ENCODE data around the gene BTG2.

Gene BTG2

DNA sequence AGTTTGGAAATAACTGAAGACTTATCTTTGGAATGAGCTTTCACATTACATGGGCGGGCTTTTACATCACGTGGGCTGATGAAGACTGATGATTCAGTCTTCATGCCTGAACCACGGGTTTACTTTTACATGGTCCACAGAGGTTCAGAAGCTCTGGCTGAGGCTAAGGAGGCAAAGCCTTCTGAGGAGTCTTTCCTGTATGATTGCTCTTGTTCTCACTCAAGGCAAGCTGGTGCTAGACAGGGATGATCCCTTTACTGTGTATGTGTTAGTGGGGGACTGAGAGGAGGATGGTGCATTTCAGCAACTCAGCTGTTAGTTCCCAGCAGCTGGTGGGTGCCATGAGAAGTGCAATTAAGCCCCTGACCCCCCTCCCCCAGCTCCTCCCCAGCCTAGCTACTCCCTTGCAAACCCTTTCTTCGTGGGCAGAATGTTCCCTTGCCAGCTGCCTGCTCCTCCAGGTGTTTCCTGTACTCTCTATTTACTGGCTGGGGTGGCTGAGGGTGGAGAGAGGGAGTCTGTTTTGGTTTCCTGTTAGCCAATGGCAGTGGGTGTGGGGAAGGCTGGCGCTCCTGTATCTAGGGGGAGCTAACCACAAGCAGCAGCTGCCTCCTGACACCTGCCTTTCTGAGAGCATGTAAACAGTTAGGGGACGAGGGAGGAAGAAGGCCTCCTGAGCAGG lies 15.4 kb downstream of the BTG2 start:
- peak; percentile 89 for DNase-seq

DNA sequence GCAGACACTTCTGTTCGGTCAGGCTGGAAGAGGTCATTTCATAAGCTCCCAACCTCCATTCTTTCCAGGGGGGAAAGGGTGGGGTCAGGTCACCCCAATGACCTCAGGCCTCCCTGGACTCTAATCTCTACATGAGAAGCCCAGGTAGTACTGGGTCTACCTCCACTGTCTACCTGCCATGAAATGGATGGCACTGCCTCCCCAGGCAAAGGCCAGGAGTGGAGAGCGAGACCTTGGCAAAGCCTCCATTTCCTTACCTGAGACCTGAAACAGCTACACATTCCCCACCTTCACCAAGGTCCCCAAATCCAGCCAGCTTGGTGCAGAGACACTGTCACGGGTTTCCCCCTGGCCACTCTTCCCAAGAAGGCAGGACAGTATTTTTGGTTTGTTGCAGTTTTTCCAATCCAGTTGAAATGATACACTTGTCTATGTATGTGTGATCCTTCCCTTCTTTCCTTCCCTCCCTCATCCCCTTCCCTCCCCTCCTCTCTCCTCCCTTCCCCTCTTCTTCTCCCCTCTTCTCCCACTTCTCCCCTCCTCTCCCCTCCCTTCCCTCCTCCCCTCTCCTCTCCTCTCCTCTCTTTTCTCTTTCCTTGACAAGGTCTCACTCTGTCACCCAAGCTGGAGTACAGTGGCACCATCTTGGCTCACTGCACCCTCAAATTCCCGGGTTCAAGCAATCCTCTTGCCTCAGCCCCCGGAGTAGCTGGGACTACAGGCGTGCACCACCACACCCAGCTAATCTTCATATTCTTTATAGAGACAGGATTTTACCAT lies 16.1 kb downstream of the BTG2 start:
- no peak for DNase-seq

DNA sequence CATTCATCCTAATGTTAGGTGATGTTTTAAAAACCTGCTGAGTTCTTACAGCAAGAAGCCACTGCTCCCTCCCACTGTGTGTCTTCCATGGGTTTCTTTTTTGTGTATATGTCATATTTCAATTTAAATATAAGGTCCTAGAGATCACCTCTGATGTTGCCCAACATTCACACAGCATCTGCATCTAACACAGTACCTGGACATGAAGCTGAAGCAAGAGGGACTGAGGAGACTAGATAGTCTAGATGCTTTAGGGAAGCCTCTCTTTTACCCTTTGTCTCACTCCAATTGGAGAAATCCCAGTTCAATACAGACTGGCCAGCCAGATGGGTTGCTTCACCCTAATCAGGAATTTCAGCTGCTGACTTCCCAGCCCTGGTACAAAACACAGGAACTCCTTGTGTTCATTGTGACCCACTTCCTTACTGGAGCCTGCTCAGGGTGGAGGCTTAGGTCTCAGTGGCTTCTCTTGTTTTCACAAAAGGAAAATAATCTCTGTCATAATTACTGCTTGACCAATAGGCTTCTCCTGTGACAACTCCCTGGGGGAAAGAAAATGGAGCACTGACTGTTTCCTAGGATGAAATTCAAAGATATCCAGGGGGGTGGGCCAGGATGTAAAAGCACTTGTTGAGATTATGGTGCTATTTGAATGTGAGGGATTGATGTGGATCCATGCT lies 17.3 kb downstream of the BTG2 start:
- no peak for DNase-seq

DNA sequence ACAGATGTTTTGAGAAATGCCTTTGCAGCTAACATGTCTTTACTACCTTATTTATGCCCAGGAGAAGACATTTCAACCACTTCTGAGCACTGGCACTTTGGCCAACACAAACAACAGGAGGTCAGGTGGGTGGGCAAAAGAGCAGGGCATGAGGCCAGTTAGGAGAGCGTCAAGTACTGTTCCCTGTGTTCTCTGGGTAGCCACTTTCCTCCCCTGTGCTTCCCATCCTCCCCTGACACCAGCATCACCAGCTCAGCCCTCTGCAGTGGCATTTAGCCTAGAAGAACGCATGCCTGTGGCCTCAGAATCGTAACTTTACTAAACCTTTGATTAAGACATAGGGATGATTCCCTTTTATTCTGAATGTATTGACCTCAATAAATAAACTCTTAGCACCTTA lies 18.3 kb downstream of the BTG2 start:
- DNase-seq: no peak

DNA sequence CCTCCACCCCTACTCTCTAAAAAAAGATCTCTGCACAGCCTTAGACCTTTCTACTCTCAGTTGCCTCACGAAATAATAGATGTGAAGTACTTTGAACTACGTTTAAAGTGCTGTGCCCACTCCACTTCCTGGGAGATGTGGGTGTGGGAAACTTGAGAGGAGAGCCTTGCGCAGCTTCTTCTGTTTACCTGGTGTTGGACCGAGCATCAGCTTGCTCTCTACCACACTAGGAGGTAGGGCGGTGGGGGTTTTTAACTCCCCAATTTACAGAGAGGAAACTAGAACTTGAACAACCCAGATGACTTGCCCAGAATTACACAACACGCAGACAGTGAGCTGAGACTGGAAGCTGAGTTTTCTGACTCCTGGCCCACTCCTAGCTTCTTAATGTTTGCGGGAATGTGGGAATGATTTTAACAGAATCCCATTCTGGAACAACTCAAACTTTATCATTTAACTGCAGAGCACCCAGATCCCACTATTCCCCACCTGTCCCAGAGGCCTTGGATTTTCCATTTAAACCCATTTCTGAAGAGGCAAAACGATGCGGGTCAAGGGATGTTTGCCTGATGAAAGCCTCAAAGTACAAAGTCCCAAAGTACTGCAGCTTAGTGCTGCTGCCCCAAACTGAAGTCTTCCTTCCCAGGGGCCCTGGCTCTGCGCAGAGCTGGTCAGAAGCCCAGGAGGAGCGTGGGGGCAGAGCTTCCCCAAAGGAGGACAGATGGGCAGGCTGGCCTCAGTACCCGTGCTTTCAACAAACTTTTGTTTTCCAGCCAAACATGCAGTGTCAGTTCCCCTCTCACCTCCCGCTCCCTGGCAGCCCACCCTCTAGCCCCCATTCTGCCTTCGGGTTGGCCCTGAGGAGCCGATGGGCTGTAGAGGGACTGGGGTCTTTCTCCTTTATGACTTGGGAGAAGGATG lies 19.0 kb downstream of the BTG2 start:
- DNase-seq: peak; percentile 76

DNA sequence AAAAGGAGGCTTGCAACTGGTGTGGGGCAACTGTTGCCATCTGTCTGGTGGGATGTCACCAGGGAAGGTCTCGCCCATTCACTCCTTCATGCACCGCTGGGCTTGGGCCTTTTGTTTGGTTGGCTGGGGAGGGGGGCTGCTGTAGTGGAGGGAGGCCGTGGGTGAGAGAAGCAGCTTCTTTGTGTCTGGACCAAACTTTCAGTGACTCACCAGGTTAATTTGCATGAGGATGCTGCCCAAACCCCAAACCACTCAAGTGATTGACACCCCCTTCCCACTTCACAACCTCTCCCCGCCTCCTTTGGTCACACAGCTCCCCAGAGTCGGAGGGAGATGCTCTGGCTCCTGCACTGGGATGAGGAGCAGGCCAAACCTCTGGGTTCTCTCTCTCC lies 19.7 kb downstream of the BTG2 start:
- DNase-seq: peak; percentile 76

DNA sequence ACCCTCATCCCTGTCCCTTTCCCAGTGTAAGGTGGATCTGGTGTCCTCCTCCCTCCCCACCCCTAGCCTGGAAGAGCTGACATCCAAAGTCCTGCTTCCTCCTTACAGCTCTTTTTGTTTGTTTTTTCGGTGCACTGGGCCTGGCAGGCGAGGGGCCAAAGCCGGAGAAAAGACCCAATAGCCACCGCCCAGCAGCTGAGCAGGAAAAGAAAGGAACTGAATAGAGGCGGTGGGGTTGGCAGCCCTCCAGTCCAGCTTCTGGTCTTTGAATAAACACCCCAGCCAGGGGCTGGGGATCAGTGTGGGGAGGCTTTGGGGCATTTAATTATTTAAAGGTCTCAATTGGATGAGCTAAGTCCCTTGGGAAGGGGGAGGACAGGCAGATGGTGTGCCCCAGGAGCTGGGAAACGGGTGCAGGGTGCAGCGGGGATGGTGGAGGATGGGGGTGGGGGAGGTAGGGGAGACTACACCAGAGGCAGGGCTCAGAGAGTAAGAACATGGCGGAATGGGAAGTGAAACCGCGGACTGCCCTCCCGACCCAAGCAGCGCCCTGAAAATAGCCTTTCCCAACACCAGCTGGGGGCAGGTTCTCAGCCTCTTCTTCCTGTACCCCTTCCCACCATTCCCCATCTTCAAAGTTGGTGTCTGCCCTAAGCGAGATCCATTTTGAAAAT lies 20.2 kb downstream of the BTG2 start:
- DNase-seq: no peak

DNA sequence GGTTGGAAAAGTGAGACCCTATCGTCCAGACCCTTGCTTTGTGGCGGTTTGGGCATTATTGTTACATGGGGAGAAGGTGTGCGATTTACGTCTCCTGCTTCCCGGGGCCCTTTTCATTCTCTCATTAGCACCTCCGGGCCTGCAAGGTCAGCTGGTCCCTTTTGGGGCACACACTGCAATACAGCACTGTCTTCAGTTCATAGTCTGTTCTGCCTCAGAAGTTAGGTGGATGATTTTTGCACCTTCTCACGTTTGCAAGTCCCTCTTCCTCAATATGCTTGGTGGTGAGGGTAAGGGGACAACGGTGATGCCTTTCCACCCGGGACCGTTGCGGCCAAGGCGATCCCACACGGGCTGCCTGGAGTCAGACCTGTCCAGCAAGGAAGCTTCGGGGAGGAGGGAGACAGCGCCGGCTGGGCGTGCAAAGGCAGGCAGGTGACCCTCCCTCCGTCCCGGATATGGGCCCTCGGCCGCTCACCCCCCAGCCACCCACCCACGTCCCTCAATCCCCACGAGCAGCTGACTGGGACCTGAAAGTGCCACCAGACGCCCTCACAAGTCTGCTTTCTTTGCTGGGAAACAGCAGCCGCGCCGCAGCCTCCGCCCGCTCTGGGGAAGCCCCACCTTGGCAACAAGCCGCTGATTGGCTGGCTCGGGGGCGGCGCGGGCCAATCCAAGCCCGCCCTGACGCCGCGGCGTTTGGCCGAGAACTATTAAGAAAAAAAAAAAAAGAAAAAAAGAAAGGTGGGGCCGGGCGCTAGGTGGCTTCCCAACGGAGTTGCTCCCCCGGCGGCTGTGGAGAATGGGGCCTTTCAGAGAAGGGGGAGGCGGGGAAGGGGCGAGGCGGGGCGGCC lies 21.7 kb downstream of the BTG2 start:
- peak; percentile 96 for DNase-seq

DNA sequence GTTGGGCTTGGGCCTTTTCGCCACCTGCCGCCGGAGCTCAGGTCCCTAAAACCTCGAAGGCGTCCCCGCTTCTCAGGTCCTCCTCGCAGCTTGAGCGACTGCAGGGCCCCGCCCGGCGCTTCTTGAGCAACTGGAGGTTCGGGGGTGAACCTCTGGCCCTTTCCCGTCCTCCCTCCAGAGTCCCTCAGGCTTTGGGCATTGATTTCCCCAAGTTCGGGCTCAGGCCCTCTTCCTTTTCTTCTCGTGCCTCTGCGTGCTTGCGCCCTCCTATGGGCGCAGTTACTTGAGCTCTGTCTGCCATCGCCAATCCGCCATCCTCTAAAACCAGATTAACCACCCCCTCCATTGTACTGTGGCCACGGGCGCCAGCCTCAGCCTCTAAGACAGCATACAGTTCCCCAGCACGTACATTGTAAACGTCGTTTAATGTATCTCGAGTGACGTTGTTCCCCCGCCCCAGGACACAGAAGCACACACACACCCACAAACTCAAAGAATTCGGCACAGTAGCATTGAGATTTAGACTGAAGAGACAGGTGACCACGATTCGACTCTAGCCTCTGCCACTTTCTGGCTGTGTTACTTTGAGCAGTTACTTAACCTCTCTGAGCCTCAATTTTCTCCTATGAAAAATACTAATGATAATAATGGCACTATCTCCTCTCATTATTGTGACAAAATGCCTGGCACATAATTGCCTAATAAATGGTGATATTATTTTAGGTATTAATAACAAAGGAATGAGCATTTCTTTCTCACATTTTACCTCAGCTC lies 22.6 kb downstream of the BTG2 start:
- DNase-seq: peak; percentile 77

DNA sequence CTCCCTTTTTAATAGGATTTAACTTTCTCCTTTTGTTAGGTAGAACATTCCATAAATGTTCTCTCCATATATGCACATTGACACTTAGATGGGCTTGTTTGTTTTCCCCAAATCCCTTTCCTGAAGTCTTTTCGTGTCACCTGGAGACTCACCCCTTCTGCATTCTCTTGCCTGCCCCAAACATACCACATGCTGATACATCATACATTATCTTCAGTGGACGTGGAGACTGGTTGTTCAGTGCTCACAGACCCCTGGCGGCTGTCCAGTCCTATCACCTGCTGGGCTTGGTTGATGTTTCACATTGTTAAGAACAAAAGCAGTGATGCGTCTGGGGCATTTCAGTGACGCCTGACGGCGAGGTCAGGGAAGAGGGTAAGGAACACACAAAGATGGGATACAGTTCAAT lies 23.4 kb downstream of the BTG2 start:
- no peak for DNase-seq

DNA sequence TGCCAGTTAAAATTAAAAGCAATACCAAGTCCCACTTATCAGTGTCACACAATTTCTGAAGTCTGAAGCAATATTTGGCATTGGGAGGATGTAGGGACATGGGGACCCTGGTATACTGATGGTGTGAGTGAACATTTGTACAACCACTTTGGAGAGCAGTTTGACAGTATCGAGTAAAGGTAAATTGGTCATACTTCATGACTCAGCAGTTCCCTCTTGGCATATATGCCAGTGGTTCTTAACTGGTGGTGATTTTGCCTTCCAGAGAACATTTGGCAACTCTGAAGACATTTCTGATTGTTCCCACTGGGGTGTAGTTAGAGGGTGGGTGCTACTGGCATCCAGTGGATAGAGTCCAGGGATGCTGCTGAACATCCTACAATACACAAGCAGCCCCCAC lies 25.9 kb downstream of the BTG2 start:
- no peak for DNase-seq

DNA sequence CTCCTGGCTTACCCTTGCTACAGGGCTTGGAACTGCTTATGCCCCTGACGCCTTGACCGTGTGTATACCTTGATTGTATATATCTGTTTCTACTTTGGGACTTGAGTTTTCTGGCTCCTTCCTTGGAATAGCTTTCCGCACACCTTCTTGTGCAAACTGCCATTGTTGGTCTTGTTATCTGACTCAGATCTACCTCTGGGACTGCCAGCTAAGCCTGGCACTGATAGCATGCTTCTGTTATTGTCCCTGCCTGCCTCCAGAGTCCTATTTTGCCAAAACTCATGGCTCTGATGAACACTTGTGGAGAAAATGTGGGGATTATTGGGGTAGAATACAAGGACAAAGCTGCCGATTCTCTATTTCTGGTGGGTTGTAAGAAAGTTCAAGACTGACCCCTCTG lies 30.2 kb downstream of the BTG2 start:
- no peak for DNase-seq

DNA sequence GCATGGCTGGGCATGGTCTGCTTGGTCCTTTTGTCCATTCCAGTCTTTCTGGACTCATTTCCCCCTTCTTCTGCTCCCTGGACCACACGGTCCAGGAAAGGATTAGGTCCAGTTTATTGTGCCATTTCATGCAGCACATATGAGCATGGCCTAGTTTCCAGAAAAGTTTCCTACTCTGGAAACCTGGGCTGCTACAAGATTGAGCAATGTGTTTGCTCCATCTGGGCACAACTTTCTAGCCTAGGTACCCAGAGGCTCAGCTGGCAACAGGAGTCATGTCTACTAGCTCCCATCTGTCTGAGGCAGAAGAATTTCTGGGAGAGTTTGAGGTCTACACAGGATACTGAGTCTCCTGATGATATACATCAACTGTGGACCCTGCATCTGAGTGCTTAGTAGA lies 30.8 kb downstream of the BTG2 start:
- DNase-seq: no peak

DNA sequence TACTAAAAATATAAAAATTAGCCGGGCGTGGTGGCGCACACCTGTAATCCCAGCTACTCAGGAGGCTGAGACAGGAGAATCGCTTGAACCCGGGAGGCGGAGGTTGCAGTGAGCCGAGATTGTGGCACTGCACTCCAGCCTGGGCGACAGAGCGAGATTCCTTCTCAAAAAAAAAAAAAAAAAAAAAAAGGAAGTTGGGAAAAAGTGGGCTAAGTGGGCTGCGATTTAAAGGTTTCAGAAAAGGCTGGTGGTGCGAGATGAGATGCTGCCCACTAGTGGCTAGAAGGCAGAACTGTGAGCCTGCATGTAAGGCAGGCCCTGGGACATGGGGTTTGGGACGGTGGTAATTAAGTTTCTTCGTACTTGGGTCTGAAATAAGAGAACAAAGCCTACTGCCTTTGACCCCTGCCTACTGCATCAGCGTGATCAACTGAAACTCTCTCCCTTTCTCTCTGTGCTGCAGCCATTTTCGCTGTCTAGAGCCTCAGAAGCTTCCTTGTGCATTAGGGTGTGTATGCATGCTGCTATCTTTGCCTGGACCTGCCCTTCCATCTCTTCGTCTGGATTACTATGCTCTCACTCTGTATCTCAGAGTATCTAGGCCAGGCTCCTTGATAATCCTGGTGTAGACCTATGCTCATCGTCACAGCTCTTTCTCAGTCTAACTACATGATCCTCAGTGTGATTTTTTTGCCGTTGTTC lies 33.2 kb downstream of the BTG2 start:
- DNase-seq: peak; percentile 68

DNA sequence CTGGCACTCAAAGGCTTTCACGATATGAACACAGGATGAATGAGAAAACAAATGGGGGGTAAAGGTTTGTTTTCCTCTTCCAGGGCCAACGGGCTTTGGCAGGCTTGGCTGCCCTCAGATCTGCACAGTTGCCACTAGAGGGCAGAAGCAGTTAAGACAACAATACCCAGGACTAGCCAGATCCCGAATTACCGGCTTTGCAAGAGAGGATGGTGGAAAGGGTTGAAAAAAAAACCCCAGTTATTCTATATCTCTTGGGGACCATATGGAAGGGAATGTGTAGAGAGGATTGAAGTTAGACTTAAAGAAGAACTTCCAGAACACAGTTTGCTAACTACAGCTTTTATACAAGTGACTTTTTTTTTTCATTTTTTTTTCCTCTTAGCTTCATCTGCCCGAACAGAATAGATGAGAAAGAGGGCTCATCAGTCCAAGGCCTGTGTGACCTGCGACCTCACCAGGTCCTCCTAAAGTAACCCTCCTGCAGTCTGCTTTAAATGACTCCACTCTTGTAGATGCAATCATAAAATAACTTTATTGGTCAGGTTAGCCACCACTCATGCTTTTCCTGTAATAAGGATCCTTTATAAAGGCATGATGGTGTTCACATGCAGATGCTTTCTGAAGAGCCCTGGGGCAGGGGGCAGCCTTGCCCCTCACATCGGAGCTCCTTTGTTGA lies 34.9 kb downstream of the BTG2 start:
- peak; percentile 70 for DNase-seq

DNA sequence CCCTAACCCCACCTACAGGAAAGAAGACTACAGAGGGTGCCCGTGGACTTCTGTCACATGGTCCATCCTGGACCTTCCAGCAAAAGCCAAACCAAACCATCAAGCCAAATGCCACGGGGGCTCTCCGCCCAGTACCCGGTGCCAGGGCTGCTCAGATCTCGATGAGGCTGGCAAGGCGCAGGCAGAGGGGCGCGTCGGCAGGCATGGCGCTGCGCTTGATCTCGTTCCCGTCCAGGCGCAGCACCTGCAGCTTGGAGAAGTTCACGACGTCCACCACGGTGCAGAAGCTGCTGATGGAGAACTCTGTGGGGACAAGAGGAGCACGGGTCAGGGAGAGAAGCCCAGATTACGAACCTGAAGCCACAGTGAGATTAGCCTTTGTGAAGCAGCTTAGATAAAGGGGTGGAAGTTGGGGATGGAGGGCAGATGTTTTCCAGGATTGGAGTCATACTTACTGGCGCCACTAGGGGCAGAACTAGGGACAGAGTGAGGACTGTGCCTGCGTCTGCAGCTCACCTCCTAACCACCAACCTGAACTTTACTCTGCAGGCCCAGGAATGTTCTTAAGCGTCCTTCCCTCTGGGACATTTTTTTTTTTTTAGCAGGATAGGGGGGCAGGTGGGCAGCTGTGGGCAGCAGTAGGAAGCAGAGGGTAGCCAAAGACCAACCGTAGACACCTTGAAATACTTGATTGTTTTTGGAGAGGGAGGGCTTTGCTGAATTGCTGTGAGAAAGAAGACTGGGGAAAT lies 37.0 kb downstream of the BTG2 start:
- DNase-seq: peak; percentile 64

DNA sequence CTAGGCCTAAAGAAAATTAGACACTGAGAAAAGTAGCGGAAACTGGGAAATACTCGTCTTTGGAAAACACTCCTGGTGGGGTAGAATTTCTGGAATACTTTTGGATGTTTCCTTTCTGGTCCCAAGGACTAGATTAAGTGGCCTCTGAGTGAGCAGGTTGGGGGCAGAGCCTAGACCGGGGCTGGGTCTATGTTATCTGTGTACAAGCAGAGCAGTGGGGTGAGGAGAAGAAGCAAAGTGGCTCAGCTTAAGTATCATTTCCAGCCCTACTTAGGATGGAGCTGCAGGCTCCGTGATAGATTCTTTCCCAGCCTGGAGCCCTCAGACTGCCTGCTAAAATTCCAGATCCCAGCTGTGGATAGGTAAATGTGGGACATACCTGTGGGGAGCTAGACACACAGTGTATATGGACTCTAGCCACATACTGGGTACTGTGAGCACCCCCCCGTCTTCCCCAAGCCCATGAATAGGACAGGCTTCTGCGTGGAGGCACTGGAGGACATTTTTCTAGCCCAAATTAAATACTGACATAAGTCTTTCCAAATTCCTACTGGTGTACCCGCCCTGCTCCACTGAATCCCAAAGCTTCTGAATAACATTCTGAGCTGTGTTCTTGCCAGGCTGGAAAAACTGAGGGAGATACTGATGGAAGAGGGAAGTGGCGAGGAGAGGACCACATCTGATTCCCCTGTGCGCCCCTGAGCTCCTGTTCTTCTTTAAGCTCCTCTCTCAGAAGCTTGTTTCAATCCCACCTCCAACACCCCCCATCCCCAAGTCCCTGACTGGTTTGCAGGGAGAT lies 38.8 kb downstream of the BTG2 start:
- DNase-seq: no peak

All from CD4-positive, alpha-beta T cell treated with Interleukin-6 for 4 hours (primary cell).